ENCODE measurements around the gene FSTL1.
"Not testable (repeated sequence)": the region's sequence is repeated elsewhere in the genome, so short reads cannot be mapped to it uniquely, and the experiment has no call there.

The FSTL1 gene

GRCh38 chr3:120417272-120417911, 33.4 kb downstream of the FSTL1 start:
- peak; percentile 93 for DNase-seq (ENCODE audit: low read depth)

DNA sequence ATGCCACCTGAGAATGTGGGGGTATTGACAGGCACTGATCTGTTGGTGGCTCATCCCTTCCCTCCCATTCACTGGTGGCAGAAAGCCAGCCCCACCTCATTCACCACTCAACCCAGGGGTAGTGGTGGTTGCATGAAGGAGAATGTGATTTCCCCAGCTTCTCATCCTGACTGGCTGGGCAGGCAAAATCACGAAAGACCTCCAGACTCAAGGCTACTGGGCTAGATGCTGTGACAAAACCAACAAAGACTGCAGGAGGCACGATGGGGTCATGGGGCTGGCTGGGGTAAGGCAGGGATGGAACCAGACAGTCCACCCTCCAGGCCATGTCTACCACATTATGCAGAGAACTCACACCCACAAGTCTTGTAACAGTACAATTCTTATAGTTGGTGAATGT, 33.9 kb downstream of the FSTL1 start:
- no peak for DNase-seq (ENCODE audit: low read depth)

GRCh38 chr3:120415756-120416155, 35.0 kb downstream of the FSTL1 start:
- no peak for DNase-seq (ENCODE audit: low read depth)

DNA sequence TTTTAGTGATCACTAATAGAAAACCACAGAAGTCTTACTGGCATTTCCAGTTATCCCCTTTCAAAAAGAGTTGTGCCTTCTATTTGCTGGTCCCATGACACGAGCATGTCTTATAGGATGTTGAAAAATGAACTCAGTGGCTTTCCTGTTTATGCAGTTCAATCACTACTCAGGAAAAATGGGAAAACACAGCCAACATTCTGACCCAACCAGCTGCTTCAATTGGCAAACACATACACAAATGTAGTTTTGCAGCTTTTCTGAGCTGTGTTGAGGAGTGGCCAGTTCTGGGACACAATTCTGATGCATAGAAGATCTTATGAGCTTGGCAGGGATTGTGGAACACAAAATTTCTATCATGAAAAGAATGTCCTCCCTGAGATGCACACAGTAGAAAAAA, 40.3 kb downstream of the FSTL1 start:
- no peak for DNase-seq (ENCODE audit: low read depth)

- no peak for DNase-seq (ENCODE audit: low read depth)
These were observed 40.7 kb downstream of the FSTL1 start for GRCh38 chr3:120410116-120410515.

DNA sequence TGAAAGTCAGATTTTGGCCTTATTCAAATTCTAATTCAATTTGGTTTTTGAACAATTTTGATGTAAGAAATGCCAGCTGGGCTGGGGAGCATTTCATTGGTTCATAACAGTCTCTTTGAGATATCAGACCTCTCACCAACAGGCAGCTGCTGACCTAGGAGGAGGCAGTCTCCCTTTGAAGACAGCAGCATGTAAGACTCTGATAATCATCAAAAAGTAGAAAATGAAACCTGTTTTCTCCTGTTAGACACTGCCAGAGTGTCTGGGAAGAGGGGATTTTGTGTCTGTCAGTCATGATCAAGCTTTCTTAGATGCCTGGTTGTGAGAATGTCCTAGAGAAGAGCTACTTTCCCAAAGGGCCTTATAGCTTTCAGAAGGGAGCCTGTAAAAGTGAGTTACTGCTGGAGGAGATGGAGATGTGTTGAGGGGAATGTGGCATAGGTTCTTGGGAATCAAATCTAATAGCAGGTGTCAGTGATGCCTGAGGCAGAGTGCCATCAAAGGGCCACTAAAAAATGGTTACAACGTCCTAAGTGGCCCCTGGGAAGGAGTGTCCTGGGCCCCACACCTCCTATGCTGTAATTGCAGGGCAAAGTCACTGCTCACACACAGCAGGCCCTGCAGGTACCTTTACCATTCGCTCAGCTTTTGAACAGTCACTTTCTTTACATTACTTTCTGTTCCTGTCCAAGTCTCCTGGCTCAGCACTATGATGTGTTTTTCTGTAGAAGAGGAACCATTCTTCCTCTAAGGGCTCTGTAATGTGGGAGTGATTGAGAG, 43.1 kb downstream of the FSTL1 start:
- DNase-seq (ENCODE audit: low read depth), result no peak

GRCh38 chr3:120404876-120405275, 45.9 kb downstream of the FSTL1 start:
- no peak for DNase-seq (ENCODE audit: low read depth)

- DNase-seq (ENCODE audit: low read depth), result no peak
These were observed 48.5 kb downstream of the FSTL1 start for GRCh38 chr3:120402257-120402656.

GRCh38 chr3:120399372-120399771, 51.4 kb downstream of the FSTL1 start:
- DNase-seq (ENCODE audit: low read depth), result no peak

DNA sequence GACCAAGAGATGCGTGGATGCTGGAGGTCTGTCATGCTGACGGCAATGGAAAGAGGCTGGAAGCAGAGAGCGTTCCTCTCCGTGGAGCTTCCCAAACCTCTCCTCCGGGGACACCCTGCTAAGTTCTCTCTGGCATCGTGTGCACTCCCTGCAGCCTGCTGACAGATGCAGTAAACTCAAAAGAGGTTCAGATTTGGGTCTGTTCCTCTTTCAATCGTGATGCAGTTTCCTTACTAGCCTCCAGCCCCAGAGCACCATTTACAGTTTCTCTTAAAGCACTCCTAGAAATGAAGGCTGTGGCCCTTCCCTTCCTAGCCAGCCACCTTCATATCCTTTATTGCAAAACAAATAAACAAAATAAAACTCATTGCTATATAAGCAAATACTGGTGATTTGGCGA, 54.3 kb downstream of the FSTL1 start:
- DNase-seq (ENCODE audit: low read depth), result no peak

DNA sequence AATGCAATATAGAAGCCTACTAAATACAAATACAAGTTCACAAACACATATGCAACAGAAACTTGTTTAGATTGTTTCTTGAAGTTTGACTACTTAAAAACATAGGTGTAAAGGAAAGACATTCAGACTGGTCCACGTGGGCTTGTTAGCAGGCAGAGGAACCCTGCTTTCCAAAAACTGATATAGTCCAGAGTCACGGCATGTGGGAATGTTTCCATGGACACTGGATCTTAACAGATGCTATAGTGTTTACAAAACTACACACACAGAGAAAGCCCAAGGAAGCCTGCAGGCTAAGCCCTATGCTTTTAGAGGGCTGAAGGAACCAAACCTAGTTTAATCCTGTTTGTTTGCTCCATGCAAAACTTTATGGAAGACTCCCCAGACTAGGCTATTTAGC, 56.4 kb downstream of the FSTL1 start:
- no peak for DNase-seq (ENCODE audit: low read depth)

GRCh38 chr3:120393761-120394160, 57.0 kb downstream of the FSTL1 start:
- DNase-seq (ENCODE audit: low read depth), result no peak

GRCh38 chr3:120393243-120393642, 57.5 kb downstream of the FSTL1 start:
- no peak for DNase-seq (ENCODE audit: low read depth)

GRCh38 chr3:120382941-120383447, 67.8 kb downstream of the FSTL1 start:
- no peak for DNase-seq (ENCODE audit: low read depth)

- no peak for DNase-seq (ENCODE audit: low read depth)
These were observed 69.3 kb downstream of the FSTL1 start for GRCh38 chr3:120381503-120381902.

GRCh38 chr3:120377948-120378347, 72.8 kb downstream of the FSTL1 start:
- not testable (repeated sequence) for DNase-seq (ENCODE audit: low read depth)

GRCh38 chr3:120370463-120370862, 80.3 kb downstream of the FSTL1 start:
- DNase-seq (ENCODE audit: low read depth), result no peak

- no peak for DNase-seq (ENCODE audit: low read depth)
These were observed 81.7 kb downstream of the FSTL1 start for GRCh38 chr3:120369037-120369467.

DNA sequence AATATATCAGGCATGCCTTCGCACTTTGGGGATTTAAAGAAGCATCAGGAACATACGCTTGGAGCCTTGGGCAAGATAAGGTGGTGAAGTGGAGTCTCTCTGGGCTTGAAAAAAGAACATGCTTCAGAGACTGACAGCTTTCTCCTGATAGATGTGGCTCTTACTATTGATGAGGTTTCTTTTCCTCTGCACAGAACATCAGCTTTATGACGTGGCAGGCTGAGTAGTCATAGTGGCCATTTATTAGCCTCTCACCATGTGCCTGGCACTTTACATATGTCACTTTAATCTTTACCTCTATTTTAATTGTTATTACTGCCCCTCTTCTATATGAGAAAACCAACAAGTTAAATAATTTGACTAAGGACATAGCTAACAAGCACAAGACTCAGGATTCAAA, 82.6 kb downstream of the FSTL1 start:
- no peak for DNase-seq (ENCODE audit: low read depth)

DNA sequence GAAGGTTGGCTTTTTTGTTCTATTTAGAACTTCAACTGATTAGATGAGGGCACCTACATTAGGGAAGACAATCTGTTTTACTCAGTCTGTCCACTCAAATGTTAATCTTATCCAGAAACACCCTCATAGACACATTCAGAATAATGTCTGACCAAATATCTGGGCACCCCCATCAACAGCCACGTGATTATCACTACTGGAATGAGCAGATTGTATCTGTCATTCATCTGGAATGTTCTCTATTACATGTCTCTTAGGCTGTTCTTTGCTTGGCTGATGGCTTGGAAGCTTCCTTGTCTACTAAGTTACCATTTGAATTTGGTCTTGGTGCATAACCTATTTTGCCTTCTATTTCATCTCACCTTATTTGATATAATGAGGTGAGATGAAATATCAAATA, 86.0 kb downstream of the FSTL1 start:
- DNase-seq (ENCODE audit: low read depth), result no peak

GRCh38 chr3:120364101-120364500, 86.7 kb downstream of the FSTL1 start:
- DNase-seq (ENCODE audit: low read depth), result no peak

GRCh38 chr3:120357807-120358206, 93.0 kb downstream of the FSTL1 start:
- no peak for DNase-seq (ENCODE audit: low read depth)

DNA sequence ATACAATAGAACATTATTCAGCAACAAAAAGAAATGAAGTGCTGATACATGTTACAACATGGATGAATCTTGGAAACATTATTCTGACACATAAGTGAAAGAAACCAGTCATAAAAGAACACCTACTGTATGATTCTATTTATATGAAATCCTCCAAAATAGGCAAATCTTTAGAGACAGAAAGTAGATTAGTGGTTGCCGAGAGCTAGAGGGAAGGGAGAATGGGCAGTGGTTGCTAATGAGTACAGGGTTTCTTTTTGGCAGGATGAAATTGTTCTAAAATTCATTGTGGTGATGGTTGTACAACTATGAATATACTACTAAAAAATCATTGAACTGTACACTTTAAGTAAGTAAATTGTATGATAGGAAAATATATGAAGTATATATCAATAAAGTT, 95.3 kb downstream of the FSTL1 start:
- DNase-seq (ENCODE audit: low read depth), result no peak

GRCh38 chr3:120353463-120353862, 97.3 kb downstream of the FSTL1 start:
- DNase-seq (ENCODE audit: low read depth), result no peak

All from GM04504 (cell line).